A673 (cell line): ENCODE data around the gene SIRT6. TPM values are rescaled to one million over a fixed set of nuclear protein-coding genes. Genes with fewer than 3 reads are reported as not detected.
"Not testable (repeated sequence)": the region's sequence is repeated elsewhere in the genome, so short reads cannot be mapped to it uniquely, and the experiment has no call there.

Experiments
- BruUV-seq: library from RNA; stranded (reverse); fragments of 400-500 nt; replicated peaks from 2 replicates; lab custom pipeline; 2021; lab: Mats Ljungman, UMichigan
- CTCF ChIA-PET: fragments of 300-600 bp; sonication (Branson Sonifier 250); formaldehyde crosslinking; loops from one replicate; lab custom pipeline; 2022; ENCODE audit warnings: antibody characterized with exemption; lab: Charles Lee
- POLR2A ChIA-PET: fragments of 300-600 bp; sonication (Branson Sonifier 250); formaldehyde crosslinking; loops from one replicate; lab custom pipeline; 2022; ENCODE audit warnings: antibody characterized with exemption; ENCODE audit not compliant: low non-redundant PET; lab: Charles Lee
- DNase-seq: peaks from one replicate; pipeline ENCODE4 v3.0.0-alpha.2; 2015; ENCODE audit warnings: low spot score
- H3K27ac ChIP-seq: fragments of 200-600 bp; sonication (generic); 2 replicates; pipeline ENCODE4 v1.5.1; 2016; ENCODE audit warnings: mixed run types, low read depth, mild to moderate bottlenecking, mixed read lengths, antibody characterized with exemption, low read length; ENCODE audit not compliant: poor library complexity, severe bottlenecking
- H3K27me3 ChIP-seq: fragments of 200-600 bp; sonication (generic); replicated peaks from 2 replicates; pipeline ENCODE4 v1.6.1; 2017; ENCODE audit warnings: mixed run types, low read depth, mild to moderate bottlenecking, mixed read lengths, antibody characterized with exemption, low read length; ENCODE audit not compliant: insufficient read depth, poor library complexity
- H3K36me3 ChIP-seq: fragments of 200-600 bp; sonication (generic); 2 replicates; pipeline ENCODE4 v1.6.1; 2016; ENCODE audit warnings: mixed run types, mild to moderate bottlenecking, mixed read lengths, antibody characterized with exemption, low read length; ENCODE audit not compliant: insufficient read depth, poor library complexity, severe bottlenecking
- H3K4me1 ChIP-seq: fragments of 200-600 bp; sonication (generic); 2 replicates; pipeline ENCODE4 v1.6.1; 2017; ENCODE audit warnings: mixed run types, mild to moderate bottlenecking, mixed read lengths, antibody characterized with exemption, low read length; ENCODE audit not compliant: insufficient read depth, poor library complexity, severe bottlenecking
- H3K4me3 ChIP-seq: fragments of 200-600 bp; sonication (generic); 2 replicates; pipeline ENCODE4 v1.5.1; 2016; ENCODE audit warnings: low read depth, mixed run types, mild to moderate bottlenecking, mixed read lengths, low read length; ENCODE audit not compliant: poor library complexity, severe bottlenecking
- H3K9me3 ChIP-seq: fragments of 200-600 bp; sonication (generic); 2 replicates; pipeline ENCODE4 v1.6.1; 2016; ENCODE audit warnings: mixed run types, low read depth, mild to moderate bottlenecking, mixed read lengths, antibody characterized with exemption, low read length; ENCODE audit not compliant: poor library complexity, severe bottlenecking
- CTCF ChIP-seq: fragments of 300-800, 200-600 bp; sonication (generic); conservative IDR thresholded peaks from 2 replicates; pipeline ENCODE4 v1.5.1; 2017; ENCODE audit warnings: low read depth, mild to moderate bottlenecking, antibody characterized with exemption, low read length, moderate library complexity, mixed read lengths
- EZH2 ChIP-seq: fragments of 200-600 bp; sonication (generic); IDR thresholded peaks from 2 replicates; pipeline ENCODE4 v1.6.1; 2017; ENCODE audit warnings: borderline replicate concordance, low read depth, mild to moderate bottlenecking, mixed read lengths, antibody characterized with exemption, low read length; ENCODE audit not compliant: poor library complexity, severe bottlenecking
- intact Hi-C: fragments of 100-400 bp; cut with micrococcal nuclease; formaldehyde crosslinking; loops from one replicate; pipeline ENCODE4 v1.10.0; 2022; ENCODE audit not compliant: unreplicated experiment
- total RNA-seq: library from RNA; stranded (reverse); gene quantifications from 2 replicates; pipeline ENCODE4 v1.2.3, GENCODE V29; 2021

The SIRT6 gene
- total RNA-seq, 1 experiment from 2014 or later, result 36.3 TPM

GRCh38 chr19:4161415-4162077 is 20.8 kb downstream of the SIRT6 start:
- peaks cover 16% of the 10 kb centered on the region for H3K27me3 ChIP-seq
- H3K4me3 ChIP-seq, result no peak overlapping the region
- TF ChIP-seq EZH2 (no peak), CTCF (no peak)
- no peaks in the 10 kb centered on the region for H3K4me1 ChIP-seq
- H3K27ac ChIP-seq, result no peak overlapping the region
- POLR2A ChIA-PET, result interaction anchor here (0.5 kb wide), 1 partner anchor 140 kb away, joined by 10 read pairs; no protein-coding TSS in a partner anchor
- BruUV-seq, result no TSS peak
- DNase-seq, result no peak
- no peaks in the 10 kb centered on the region for H3K36me3 ChIP-seq
- no peaks in the 10 kb centered on the region for H3K9me3 ChIP-seq
- CTCF ChIA-PET, result no interaction called here
- intact Hi-C loops, result no loop called here

GRCh38 chr19:4157971-4158370 is 24.4 kb downstream of the SIRT6 start:
- H3K4me1 ChIP-seq, BruUV-seq, DNase-seq, H3K27me3 ChIP-seq, intact Hi-C loops, H3K9me3 ChIP-seq, CTCF ChIA-PET, H3K36me3 ChIP-seq, H3K4me3 ChIP-seq, H3K27ac ChIP-seq, POLR2A ChIA-PET: not testable (repeated sequence)

- Histone ChIP-seq H3K9me3 (no peaks in the 10 kb centered on the region), H3K27ac (no peak overlapping the region), H3K4me3 (no peak overlapping the region), H3K36me3 (no peaks in the 10 kb centered on the region), H3K27me3 (no peaks in the 10 kb centered on the region), H3K4me1 (no peaks in the 10 kb centered on the region)
- BruUV-seq, result no TSS peak
- no peak for DNase-seq
- ChIA-PET CTCF (no interaction called here), POLR2A (no interaction called here)
- intact Hi-C loops, result no loop called here
- TF ChIP-seq CTCF (no peak), EZH2 (no peak)
These were observed 25.2 kb downstream of the SIRT6 start for GRCh38 chr19:4157164-4157563.
